T-cell (primary cell): ENCODE measurements around the gene PLET1. TPM values are rescaled to one million over a fixed set of nuclear protein-coding genes. Genes with fewer than 3 reads are reported as not detected.

Experiments
- ATAC-seq, 4 experiments: fragments of 200-7000 bp in 3 of 4; fragments of 150-1000 bp in 1 of 4; cut with Tn5 transposase; replicated peaks in 1 of 4; 1 replicate in 3 of 4; 2 replicates in 1 of 4; pipeline ENCODE4 v1.10.0; 2021; ENCODE audit warnings: moderate library complexity in 3 of 4, mild to moderate bottlenecking in 2 of 4, moderate number of reproducible peaks in 1 of 4
- CTCF ChIA-PET, 2 donors: fragments of 300-600 bp; sonication (Branson Sonifier 250); formaldehyde crosslinking; loops; one replicate each; lab custom pipeline; 2022; ENCODE audit warnings: antibody characterized with exemption in 2 of 2; lab: Charles Lee
- POLR2A ChIA-PET, 2 donors: fragments of 300-600 bp; sonication (Branson Sonifier 250); formaldehyde crosslinking; loops; one replicate each; lab custom pipeline; 2022; ENCODE audit warnings: antibody characterized with exemption in 2 of 2; lab: Charles Lee
- DNase-seq, 35 experiments: peaks; one replicate each; pipeline versions ENCODE4 v3.0.0 to v3.0.0-alpha.2; 2013 to 2023
- H3K27ac ChIP-seq: one replicate; pipeline ENCODE4 v1.5.1; 2013; ENCODE audit warnings: low read length
- H3K27me3 ChIP-seq, 2 experiments: replicated peaks in 1 of 2; 1 replicate in 1 of 2; 2 replicates in 1 of 2; pipeline versions ENCODE4 v1.6.1 to v1.7.0; 2013; ENCODE audit warnings: low read length in 1 of 2, mixed read lengths in 1 of 2; ENCODE audit not compliant: control insufficient read depth in 2 of 2, insufficient read depth in 2 of 2; ENCODE audit errors: extremely low read depth in 1 of 2
- H3K36me3 ChIP-seq, 2 donors: 1 replicate in 1 of 2; 2 replicates in 1 of 2; pipeline versions ENCODE4 v1.6.1 to v1.7.0; 2013; ENCODE audit warnings: low read length in 1 of 2; ENCODE audit not compliant: control insufficient read depth in 2 of 2, insufficient read depth in 1 of 2; ENCODE audit errors: extremely low read depth in 1 of 2
- H3K4me1 ChIP-seq, 2 experiments: 1 replicate in 1 of 2; 2 replicates in 1 of 2; pipeline versions ENCODE4 v1.6.1 to v1.7.0; 2013; ENCODE audit warnings: low read length in 2 of 2, mixed read lengths in 1 of 2; ENCODE audit not compliant: insufficient read depth in 2 of 2, control insufficient read depth in 1 of 2; ENCODE audit errors: extremely low read depth in 1 of 2
- H3K4me3 ChIP-seq, 2 donors: 1 replicate in 1 of 2; 2 replicates in 1 of 2; pipeline versions ENCODE4 v1.5.1 to v1.7.0; 2013; ENCODE audit warnings: mild to moderate bottlenecking in 2 of 2, low read length in 1 of 2, moderate library complexity in 1 of 2; ENCODE audit not compliant: control insufficient read depth in 1 of 2; ENCODE audit errors: extremely low read depth in 1 of 2
- H3K9me3 ChIP-seq: 2 replicates; pipeline ENCODE4 v1.7.0; 2013
- H3K27ac Mint-ChIP-seq, 2 donors: one replicate each; pipeline ENCODE4 v1.8.0; 2020 to 2021; ENCODE audit warnings: mild to moderate bottlenecking in 2 of 2, mixed read lengths in 2 of 2
- H3K27me3 Mint-ChIP-seq, 2 donors: one replicate each; pipeline ENCODE4 v1.8.0; 2021 to 2022; ENCODE audit warnings: mixed read lengths in 2 of 2
- H3K36me3 Mint-ChIP-seq: one replicate; pipeline ENCODE4 v1.8.0; 2021; ENCODE audit warnings: mixed read lengths
- H3K4me1 Mint-ChIP-seq, 3 donors: one replicate each; pipeline ENCODE4 v1.8.0; 2020 to 2022; ENCODE audit warnings: mixed read lengths in 3 of 3, mild to moderate bottlenecking in 1 of 3
- H3K4me3 Mint-ChIP-seq, 3 donors: one replicate each; pipeline ENCODE4 v1.8.0; 2020 to 2022; ENCODE audit warnings: mild to moderate bottlenecking in 3 of 3, mixed read lengths in 3 of 3, moderate library complexity in 3 of 3
- H3K9me3 Mint-ChIP-seq, 3 donors: one replicate each; pipeline ENCODE4 v1.8.0; 2020 to 2022; ENCODE audit warnings: mixed read lengths in 3 of 3
- WGBS: methylation state at CpG from one replicate; pipeline ENCODE4 v1.1.5; 2013; ENCODE audit warnings: missing lambda C conversion rate; ENCODE audit not compliant: insufficient coverage; 5-methylcytosine and 5-hydroxymethylcytosine counted together
- total RNA-seq, 35 experiments: library from RNA in 6 of 35; stranded (reverse) in 6 of 35; fragments of 120-200 nt in 1 of 35; gene quantifications; one replicate each; pipeline versions ENCODE4 v1.2.1 to v1.2.4 and lab custom pipeline; 2013 to 2026

Gene PLET1
- total RNA-seq, 5 donors from 2014 or later (not counting 1 experiment from before 2014, with no cell fraction given) = not detected

GRCh38 chr11:112271242-112271641 lies 10.6 kb upstream of the PLET1 start:
- 100% methylated on average over 1 of the region's 4 CpGs for WGBS
- H3K36me3 ChIP-seq = no peaks in the 10 kb centered on the region

DNA sequence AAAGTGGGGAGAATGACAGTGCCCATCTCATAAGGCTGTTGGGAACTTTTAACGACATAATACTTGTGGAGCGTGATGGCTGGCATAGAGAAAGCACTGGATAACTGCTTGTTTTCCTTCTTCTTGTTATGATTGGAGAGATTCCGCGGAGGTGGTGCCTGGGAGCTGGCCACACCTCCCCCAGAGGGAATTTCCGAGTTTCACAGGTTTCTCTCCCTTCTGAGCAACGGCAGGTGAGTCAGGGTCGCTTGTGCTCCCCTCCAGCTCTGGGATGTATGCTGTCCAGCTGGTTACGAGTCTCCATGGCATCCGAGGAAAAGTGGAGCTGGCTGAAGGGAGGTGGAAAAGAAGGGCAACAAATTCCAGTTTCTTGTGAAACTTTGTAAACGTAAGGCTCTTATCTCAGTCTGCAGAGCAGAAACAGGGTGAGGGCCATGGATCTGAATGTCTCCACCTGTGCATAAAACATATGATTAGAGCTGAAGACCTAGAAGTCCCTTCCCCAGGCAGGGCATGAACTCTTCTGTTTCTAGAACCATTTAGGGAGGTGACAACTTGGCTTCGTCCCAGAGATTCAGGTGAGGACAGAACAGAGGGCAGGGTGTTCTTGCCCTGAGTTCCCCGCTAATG lies 10.0 kb upstream of the PLET1 start:
- CTCF ChIA-PET = interaction anchor here in 1 of 2 donors (0.9 kb wide), 1 partner anchor 10 kb away, joined by 5 read pairs; no protein-coding TSS in a partner anchor
- no peak for ATAC-seq
- no peak overlapping the region for H3K4me3 Mint-ChIP-seq
- no peaks in the 10 kb centered on the region for H3K9me3 ChIP-seq
- no peak overlapping the region for H3K27ac Mint-ChIP-seq
- no peaks in the 10 kb centered on the region for H3K36me3 ChIP-seq
- peaks cover 6% of the 10 kb centered on the region for H3K36me3 Mint-ChIP-seq
- no peaks in the 10 kb centered on the region for H3K4me1 ChIP-seq
- no peak overlapping the region for H3K4me3 ChIP-seq
- POLR2A ChIA-PET = no interaction called here
- no peak overlapping the region for H3K27ac ChIP-seq
- WGBS = 81% methylated on average over 8 of the region's 12 CpGs
- no peak for DNase-seq
- H3K27me3 ChIP-seq = no peaks in the 10 kb centered on the region
- H3K4me1 Mint-ChIP-seq = no peaks in the 10 kb centered on the region
- no peaks in the 10 kb centered on the region for H3K27me3 Mint-ChIP-seq
- H3K9me3 Mint-ChIP-seq = no peaks in the 10 kb centered on the region

More at GRCh38 chr11:112271242-112271641, 10.6 kb upstream of the PLET1 start:
- no peak overlapping the region for H3K4me3 ChIP-seq
- Mint-ChIP-seq H3K4me3 (no peak overlapping the region), H3K27me3 (no peaks in the 10 kb centered on the region), H3K36me3 (peaks cover 6% of the 10 kb centered on the region), H3K27ac (no peak overlapping the region), H3K9me3 (no peaks in the 10 kb centered on the region), H3K4me1 (no peaks in the 10 kb centered on the region)
- H3K9me3 ChIP-seq = no peaks in the 10 kb centered on the region
- ChIA-PET POLR2A (interaction anchor here in 1 of 2 donors (0.6 kb wide), 1 partner anchor 47 kb away, joined by 3 read pairs; no protein-coding TSS in a partner anchor), CTCF (interaction anchor here in 1 of 2 donors (0.7 to 0.9 kb wide), 2 partner anchors 9 to 262 kb away, joined by 3 to 5 read pairs; no protein-coding TSS in a partner anchor)
- no peaks in the 10 kb centered on the region for H3K27me3 ChIP-seq
- no peak overlapping the region for H3K27ac ChIP-seq
- no peak for DNase-seq
- ATAC-seq = no peak
- no peaks in the 10 kb centered on the region for H3K4me1 ChIP-seq

DNA sequence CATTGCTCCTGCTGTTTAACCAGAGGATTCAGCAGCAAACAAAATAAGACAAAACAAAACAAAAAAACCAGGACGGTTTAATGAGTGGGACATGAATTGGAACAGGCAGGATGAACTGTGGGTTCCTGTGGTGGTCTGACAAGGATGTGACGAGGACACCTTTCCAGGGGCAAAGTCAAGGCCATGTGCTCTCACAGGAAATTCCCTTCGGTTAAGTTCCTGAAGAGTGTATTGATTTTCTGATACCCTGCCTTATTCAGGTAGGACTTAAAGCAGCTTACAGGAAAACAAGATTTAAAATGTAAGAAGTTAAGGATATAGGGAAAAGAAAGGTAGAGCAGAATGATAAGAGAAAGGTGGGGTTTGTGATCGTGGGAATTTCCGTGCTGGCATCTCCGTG lies 8.5 kb upstream of the PLET1 start:
- WGBS = 30% methylated on average over 2 of the region's 6 CpGs
- CTCF ChIA-PET = interaction anchor here in 1 of 2 donors (0.9 kb wide), 1 partner anchor 11 kb away, joined by 4 read pairs; no protein-coding TSS in a partner anchor
- Mint-ChIP-seq H3K27ac (no peak overlapping the region), H3K4me3 (no peak overlapping the region), H3K4me1 (no peaks in the 10 kb centered on the region), H3K27me3 (no peaks in the 10 kb centered on the region), H3K9me3 (no peaks in the 10 kb centered on the region), H3K36me3 (peaks cover 6% of the 10 kb centered on the region)
- no peak for DNase-seq
- Histone ChIP-seq H3K27ac (no peak overlapping the region), H3K4me3 (no peak overlapping the region), H3K9me3 (no peaks in the 10 kb centered on the region), H3K4me1 (no peaks in the 10 kb centered on the region), H3K27me3 (no peaks in the 10 kb centered on the region), H3K36me3 (no peaks in the 10 kb centered on the region)
- POLR2A ChIA-PET = no interaction called here
- ATAC-seq = no peak

DNA sequence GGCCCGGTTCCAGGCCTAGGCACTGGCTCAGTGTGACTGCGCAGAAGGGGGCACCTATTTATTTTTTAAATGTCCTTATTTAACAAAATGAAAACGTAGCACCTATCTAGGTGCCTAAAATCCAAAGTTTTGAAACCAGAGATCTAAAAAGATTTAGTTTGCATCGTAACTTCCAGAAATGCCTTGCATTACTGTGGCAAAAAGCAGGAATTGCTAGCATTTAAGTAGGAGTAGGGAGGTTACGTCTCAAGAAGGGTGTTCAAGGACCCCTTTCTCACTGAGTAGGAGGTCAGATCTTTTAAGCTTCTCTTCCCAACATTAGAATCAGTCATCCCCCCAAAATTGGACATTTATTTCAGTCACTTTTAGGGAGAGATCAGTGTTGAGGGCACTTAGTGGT lies 7.7 kb upstream of the PLET1 start:
- no peak overlapping the region for H3K27ac ChIP-seq
- Mint-ChIP-seq H3K4me3 (no peak overlapping the region), H3K9me3 (no peaks in the 10 kb centered on the region), H3K4me1 (no peaks in the 10 kb centered on the region), H3K36me3 (peaks cover 6% of the 10 kb centered on the region), H3K27me3 (no peaks in the 10 kb centered on the region), H3K27ac (no peak overlapping the region)
- H3K4me1 ChIP-seq = no peaks in the 10 kb centered on the region
- ChIA-PET POLR2A (no interaction called here), CTCF (no interaction called here)
- H3K36me3 ChIP-seq = no peaks in the 10 kb centered on the region
- DNase-seq = no peak
- no peak overlapping the region for H3K4me3 ChIP-seq
- WGBS = no CpG with 5 or more reads among the region's 5 CpGs
- no peaks in the 10 kb centered on the region for H3K9me3 ChIP-seq
- ATAC-seq = no peak
- H3K27me3 ChIP-seq = no peaks in the 10 kb centered on the region

DNA sequence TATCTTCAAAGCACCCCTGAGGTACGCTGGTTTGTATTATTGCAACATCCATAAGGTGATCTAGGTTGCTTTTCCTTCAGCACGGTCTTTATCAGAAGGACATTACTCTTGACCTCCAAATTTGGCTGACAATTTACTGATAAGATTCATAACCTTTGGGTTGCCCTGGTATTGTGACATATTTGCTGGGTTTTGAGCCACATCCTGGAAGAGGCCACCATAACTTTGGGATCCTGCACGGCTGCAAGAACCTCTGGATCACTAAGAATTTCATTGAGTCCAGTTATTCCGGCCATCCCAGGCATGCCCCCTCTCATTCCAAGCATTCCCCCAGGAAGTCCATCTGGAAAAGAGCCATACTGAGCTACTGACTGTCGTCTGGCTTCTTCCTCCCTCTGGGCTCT lies 6.5 kb upstream of the PLET1 start:
- Histone ChIP-seq H3K4me3 (no peak overlapping the region), H3K36me3 (no peaks in the 10 kb centered on the region), H3K27me3 (no peaks in the 10 kb centered on the region), H3K27ac (no peak overlapping the region), H3K9me3 (no peaks in the 10 kb centered on the region), H3K4me1 (no peaks in the 10 kb centered on the region)
- H3K27me3 Mint-ChIP-seq = no peaks in the 10 kb centered on the region
- H3K4me1 Mint-ChIP-seq = no peaks in the 10 kb centered on the region
- POLR2A ChIA-PET = no interaction called here
- whole genome bisulfite sequencing = 95% methylated on average over 4 of the region's 5 CpGs
- peaks cover 2% of the 10 kb centered on the region for H3K36me3 Mint-ChIP-seq
- ATAC-seq (no peak), DNase-seq (no peak)
- H3K9me3 Mint-ChIP-seq = no peaks in the 10 kb centered on the region
- H3K27ac Mint-ChIP-seq = no peak overlapping the region
- CTCF ChIA-PET = no interaction called here
- no peak overlapping the region for H3K4me3 Mint-ChIP-seq

GRCh38 chr11:112266410-112266778 lies 5.7 kb upstream of the PLET1 start:
- ATAC-seq (no peak), DNase-seq (no peak)
- CTCF ChIA-PET = no interaction called here
- H3K27ac ChIP-seq = no peak overlapping the region
- 80% methylated on average over 1 of the region's 3 CpGs for WGBS
- Mint-ChIP-seq H3K4me3 (no peak overlapping the region), H3K4me1 (no peaks in the 10 kb centered on the region), H3K9me3 (no peaks in the 10 kb centered on the region), H3K27ac (no peak overlapping the region), H3K27me3 (no peaks in the 10 kb centered on the region), H3K36me3 (peaks cover 2% of the 10 kb centered on the region)
- H3K4me1 ChIP-seq = no peaks in the 10 kb centered on the region
- no peak overlapping the region for H3K4me3 ChIP-seq
- H3K9me3 ChIP-seq = no peaks in the 10 kb centered on the region
- H3K27me3 ChIP-seq = no peaks in the 10 kb centered on the region
- H3K36me3 ChIP-seq = no peaks in the 10 kb centered on the region
- POLR2A ChIA-PET = no interaction called here
